ENCODE measurements around the gene UNC13B.

GRCh38 chr9:35163413-35163812 is 1.6 kb downstream of the UNC13B start:
- no peak for TF ChIP-seq CTCF (IDR thresholded peaks at IDR 0.05; ENCODE audit: insufficient read depth, low read depth, low read length)
- no peak for TF ChIP-seq EZH2 (IDR thresholded peaks at IDR 0.05; ENCODE audit: insufficient read depth, low read length)

Measured in astrocyte (in vitro differentiated cells and primary cell).